Keratinocyte (primary cell): ENCODE results near the gene PPP1R16B.

Source experiments
- EZH2 ChIP-seq: IDR thresholded peaks from one replicate; pipeline ENCODE4 v1.6.1; 2012; ENCODE audit warnings: inconsistent platforms, mild to moderate bottlenecking, low read length, moderate library complexity
- TF ChIP-seq, protein P1 (sequence below), 3 experiments: IDR thresholded peaks in 1 of 3; conservative IDR thresholded peaks in 1 of 3; optimal IDR thresholded peaks in 1 of 3; 2 replicates in 2 of 3; 3 replicates in 1 of 3; pipeline versions ENCODE3 to v1.5.1; 2011; ENCODE audit warnings: low read length in 3 of 3, mild to moderate bottlenecking in 3 of 3, moderate library complexity in 2 of 3, control low read depth in 1 of 3, inconsistent platforms in 1 of 3; ENCODE audit not compliant: insufficient read depth in 2 of 3; ENCODE audit errors: extremely low read depth in 1 of 3

DNA sequence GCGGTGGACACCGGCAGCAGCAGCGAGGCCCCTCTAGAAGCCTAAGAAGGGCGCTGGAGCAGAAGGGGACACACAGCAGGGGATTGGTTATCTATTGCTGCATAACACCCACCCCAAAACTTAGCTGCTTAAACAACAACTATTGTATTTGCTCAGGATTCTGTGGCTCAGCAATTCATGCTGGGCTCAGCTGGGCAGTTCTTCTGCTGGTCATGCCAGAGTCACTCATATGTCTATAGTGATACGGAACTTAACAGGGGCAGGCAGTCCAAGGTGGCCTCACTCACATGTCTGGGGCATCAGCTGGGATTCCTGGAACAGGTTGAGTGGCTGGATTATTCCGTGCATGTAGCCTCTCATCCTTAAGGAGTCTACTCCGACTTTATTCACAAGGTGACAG, 17.6 kb upstream of the PPP1R16B start:
- TF ChIP-seq, protein P1, sequence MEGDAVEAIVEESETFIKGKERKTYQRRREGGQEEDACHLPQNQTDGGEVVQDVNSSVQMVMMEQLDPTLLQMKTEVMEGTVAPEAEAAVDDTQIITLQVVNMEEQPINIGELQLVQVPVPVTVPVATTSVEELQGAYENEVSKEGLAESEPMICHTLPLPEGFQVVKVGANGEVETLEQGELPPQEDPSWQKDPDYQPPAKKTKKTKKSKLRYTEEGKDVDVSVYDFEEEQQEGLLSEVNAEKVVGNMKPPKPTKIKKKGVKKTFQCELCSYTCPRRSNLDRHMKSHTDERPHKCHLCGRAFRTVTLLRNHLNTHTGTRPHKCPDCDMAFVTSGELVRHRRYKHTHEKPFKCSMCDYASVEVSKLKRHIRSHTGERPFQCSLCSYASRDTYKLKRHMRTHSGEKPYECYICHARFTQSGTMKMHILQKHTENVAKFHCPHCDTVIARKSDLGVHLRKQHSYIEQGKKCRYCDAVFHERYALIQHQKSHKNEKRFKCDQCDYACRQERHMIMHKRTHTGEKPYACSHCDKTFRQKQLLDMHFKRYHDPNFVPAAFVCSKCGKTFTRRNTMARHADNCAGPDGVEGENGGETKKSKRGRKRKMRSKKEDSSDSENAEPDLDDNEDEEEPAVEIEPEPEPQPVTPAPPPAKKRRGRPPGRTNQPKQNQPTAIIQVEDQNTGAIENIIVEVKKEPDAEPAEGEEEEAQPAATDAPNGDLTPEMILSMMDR (optimal IDR thresholded peaks at IDR 0.05 in 1 of 3, IDR thresholded peaks at IDR 0.05 in 1 of 3, conservative IDR thresholded peaks at IDR 0.05 in 1 of 3; ENCODE audit: extremely low read depth in 1 of 3, insufficient read depth in 2 of 3, low read length in 3 of 3) = no peak
- TF ChIP-seq EZH2 = no peak
